A549 (cell line): Measurements from ENCODE around the gene TBX6. TPM values are rescaled to one million over a fixed set of nuclear protein-coding genes. Genes with fewer than 3 reads are reported as not detected.

Experiments used
- ATAC-seq, 2 experiments: fragments of 200-7000 bp in 1 of 2; fragments of >200 bp in 1 of 2; cut with Nextera tagmentation in 1 of 2; cut with Tn5 transposase in 1 of 2; 3 replicates each; pipeline versions ENCODE4 v1.8.0 to v1.9.1; 2018 to 2020; ENCODE audit warnings: mild to moderate bottlenecking in 1 of 2, moderate library complexity in 1 of 2
- CTCF ChIA-PET: fragments of 300-600 bp; sonication (Branson Sonifier 250); formaldehyde crosslinking; extraction: SDS; loops from one replicate; lab custom pipeline; 2021; ENCODE audit warnings: antibody characterized with exemption, inconsistent platforms; lab: Yijun Ruan, JAX
- POLR2A ChIA-PET: fragments of 350-600 bp; formaldehyde crosslinking; extraction: SDS; loops from one replicate; lab custom pipeline; 2021; ENCODE audit warnings: antibody characterized with exemption, inconsistent platforms; lab: Yijun Ruan, JAX
- DNase-seq, 2 experiments: peaks; one replicate each; pipeline versions ENCODE4 v3.0.0 to v3.0.0-alpha.2; 2011 to 2016; ENCODE audit warnings: low read depth in 1 of 2, low spot score in 1 of 2
- FAIRE-seq: peaks from 2 replicates; lab custom pipeline; 2011; peaks lifted over from hg19 to GRCh38; lab: Jason Lieb, UNC
- H3K27ac ChIP-seq, 2 experiments: fragments of >200 bp; sonication (Bioruptor Twin); formaldehyde crosslinking; 3 replicates each; pipeline ENCODE4 v1.5.1; 2016 to 2017
- H3K4me1 ChIP-seq: fragments of >200 bp; sonication (Bioruptor Twin); formaldehyde crosslinking; 3 replicates; pipeline ENCODE4 v1.6.1; 2016
- H3K4me2 ChIP-seq: fragments of >200 bp; sonication (Bioruptor Twin); formaldehyde crosslinking; 3 replicates; pipeline ENCODE4 v1.6.1; 2016
- H3K4me3 ChIP-seq: fragments of >200 bp; sonication (Bioruptor Twin); formaldehyde crosslinking; 3 replicates; pipeline ENCODE4 v1.5.1; 2016
- H3K9me3 ChIP-seq: fragments of >200 bp; sonication (Bioruptor Twin); formaldehyde crosslinking; 3 replicates; pipeline ENCODE4 v1.6.1; 2016
- CBX2 ChIP-seq: fragments of 200-600 bp; sonication (generic); IDR thresholded peaks from 2 replicates; pipeline ENCODE4 v1.6.1; 2016; ENCODE audit warnings: low read depth, mild to moderate bottlenecking, borderline replicate concordance
- CBX8 ChIP-seq: fragments of 200-600 bp; sonication (generic); IDR thresholded peaks from 2 replicates; pipeline ENCODE4 v1.6.1; 2016
- EHF ChIP-seq: fragments of 250-450 bp; sonication (Bioruptor Pico); IDR thresholded peaks from 2 replicates; pipeline ENCODE4 v1.5.0; 2020; ENCODE audit warnings: mild to moderate bottlenecking
- EHMT2 ChIP-seq: fragments of 200-600 bp; sonication (generic); IDR thresholded peaks from 2 replicates; pipeline ENCODE4 v1.6.1; 2016; ENCODE audit warnings: antibody characterized with exemption, low read depth, mild to moderate bottlenecking, moderate library complexity
- EP300 ChIP-seq, 2 experiments: fragments of >200 bp; sonication (Bioruptor Twin); formaldehyde crosslinking; IDR thresholded peaks; 2 replicates in 1 of 2; 3 replicates in 1 of 2; pipeline ENCODE4 v1.6.1; 2016 to 2017
- FOSB ChIP-seq: fragments of 250-450 bp; sonication (Bioruptor Pico); IDR thresholded peaks from 2 replicates; pipeline ENCODE4 v1.5.0; 2020; ENCODE audit warnings: mild to moderate bottlenecking, moderate library complexity
- FOXS1 ChIP-seq: fragments of 250-450 bp; sonication (Bioruptor Pico); IDR thresholded peaks from 2 replicates; pipeline ENCODE4 v1.5.0; 2020; ENCODE audit warnings: mild to moderate bottlenecking, moderate library complexity
- HDAC2 ChIP-seq: fragments of 200-600 bp; sonication (generic); IDR thresholded peaks from 2 replicates; pipeline ENCODE4 v1.6.1; 2016
- HOXA7 ChIP-seq: fragments of 250-450 bp; sonication (Bioruptor Pico); IDR thresholded peaks from 2 replicates; pipeline ENCODE4 v1.5.0; 2020; ENCODE audit warnings: mild to moderate bottlenecking, moderate library complexity
- JUN ChIP-seq, 2 experiments: fragments of >200 bp; sonication (Bioruptor Twin); formaldehyde crosslinking; IDR thresholded peaks; 2 replicates in 1 of 2; 3 replicates in 1 of 2; pipeline ENCODE4 v1.6.1; 2016 to 2017
- KDM1A ChIP-seq: fragments of 200-600 bp; sonication (generic); IDR thresholded peaks from 2 replicates; pipeline ENCODE4 v1.6.1; 2016; ENCODE audit warnings: low read depth, mild to moderate bottlenecking
- MYC ChIP-seq: IDR thresholded peaks from 2 replicates; pipeline ENCODE4 v1.6.1; 2012; ENCODE audit warnings: mild to moderate bottlenecking, inconsistent platforms, low read length, improper control_type of control experiment, borderline replicate concordance
- NFE2L2 ChIP-seq: fragments of 150-350 bp; conservative IDR thresholded peaks from 2 replicates; pipeline ENCODE4 v1.6.1; 2014; ENCODE audit warnings: low read length
- POLR2A ChIP-seq: IDR thresholded peaks from 2 replicates; pipeline ENCODE4 v1.6.1; 2012; ENCODE audit warnings: mild to moderate bottlenecking, low read length
- RAD21 ChIP-seq, 2 experiments: fragments of >200 bp in 1 of 2; sonication (Bioruptor Twin) in 1 of 2; formaldehyde crosslinking in 1 of 2; IDR thresholded peaks in 1 of 2; conservative IDR thresholded peaks in 1 of 2; 2 replicates in 1 of 2; 3 replicates in 1 of 2; pipeline ENCODE4 v1.6.1; 2012 to 2018; ENCODE audit warnings: inconsistent platforms in 1 of 2
- RARB ChIP-seq: fragments of 250-450 bp; sonication (Bioruptor Pico); IDR thresholded peaks from 2 replicates; pipeline ENCODE4 v1.8.0; 2021; ENCODE audit warnings: mild to moderate bottlenecking, moderate library complexity
- RCOR1 ChIP-seq: fragments of 150-350 bp; IDR thresholded peaks from 2 replicates; pipeline ENCODE4 v1.6.1; 2014; ENCODE audit warnings: antibody characterized with exemption, low read length, low read depth
- SMC3 ChIP-seq: fragments of >200 bp; sonication (Bioruptor Twin); formaldehyde crosslinking; IDR thresholded peaks from 3 replicates; pipeline ENCODE4 v1.6.1; 2018; ENCODE audit warnings: inconsistent platforms
- SREBF2 ChIP-seq: fragments of 450-650 bp; IDR thresholded peaks from 2 replicates; pipeline ENCODE4 v1.6.1; 2014; ENCODE audit warnings: mild to moderate bottlenecking, moderate library complexity
- TFCP2L1 ChIP-seq: fragments of 250-450 bp; sonication (Bioruptor Pico); IDR thresholded peaks from 2 replicates; pipeline ENCODE4 v1.5.0; 2021; ENCODE audit warnings: mild to moderate bottlenecking
- ZSCAN20 ChIP-seq: fragments of 250-450 bp; sonication (Bioruptor Pico); IDR thresholded peaks from 2 replicates; pipeline ENCODE4 v1.8.0; 2022; ENCODE audit warnings: mild to moderate bottlenecking, moderate library complexity
- WGBS: methylation state at CpG from one replicate; pipeline ENCODE4 v1.1.6; 2017; ENCODE audit errors: missing lambda C conversion rate; 5-methylcytosine and 5-hydroxymethylcytosine counted together
- polyA plus RNA-seq, 4 experiments: library from polyadenylated mRNA; depleted of rRNA in 3 of 4; stranded (reverse); fragments of >200 nt; fragmentation: RNase III in 1 of 4; extraction: RNeasy Plus Mini Kit Qiagen cat#74134 plus additional on column Dnase treatment in 1 of 4; gene quantifications; 2 replicates in 3 of 4; 3 replicates in 1 of 4; pipeline ENCODE4 v1.2.3, GENCODE V29; 2011 to 2017
- TF ChIP-seq, protein P1 (sequence below): fragments of 450-650 bp; IDR thresholded peaks from 2 replicates; pipeline ENCODE4 v1.6.1; 2014; ENCODE audit warnings: antibody characterized with exemption
- TF ChIP-seq, protein P2 (sequence below): IDR thresholded peaks from 2 replicates; pipeline ENCODE4 v1.6.1; 2012
- TF ChIP-seq, protein P3 (sequence below): fragments of >200 bp; sonication (Bioruptor Twin); formaldehyde crosslinking; IDR thresholded peaks from 2 replicates; pipeline ENCODE4 v1.6.1; 2016
- TF ChIP-seq, protein P4 (sequence below): fragments of 250-450 bp; sonication (Bioruptor Pico); IDR thresholded peaks from 2 replicates; pipeline ENCODE4 v1.5.0; 2021; ENCODE audit warnings: mild to moderate bottlenecking, moderate library complexity, borderline replicate concordance
- TF ChIP-seq, protein P5 (sequence below): fragments of 200-600 bp; sonication (generic); IDR thresholded peaks from 2 replicates; pipeline ENCODE4 v1.6.1; 2016; ENCODE audit warnings: antibody characterized with exemption, mild to moderate bottlenecking, moderate library complexity

The TBX6 gene
- polyA plus RNA-seq, 2 of the 4 experiments (the other 2 are of a cell fraction), result 0.14 to 0.63 TPM

DNA sequence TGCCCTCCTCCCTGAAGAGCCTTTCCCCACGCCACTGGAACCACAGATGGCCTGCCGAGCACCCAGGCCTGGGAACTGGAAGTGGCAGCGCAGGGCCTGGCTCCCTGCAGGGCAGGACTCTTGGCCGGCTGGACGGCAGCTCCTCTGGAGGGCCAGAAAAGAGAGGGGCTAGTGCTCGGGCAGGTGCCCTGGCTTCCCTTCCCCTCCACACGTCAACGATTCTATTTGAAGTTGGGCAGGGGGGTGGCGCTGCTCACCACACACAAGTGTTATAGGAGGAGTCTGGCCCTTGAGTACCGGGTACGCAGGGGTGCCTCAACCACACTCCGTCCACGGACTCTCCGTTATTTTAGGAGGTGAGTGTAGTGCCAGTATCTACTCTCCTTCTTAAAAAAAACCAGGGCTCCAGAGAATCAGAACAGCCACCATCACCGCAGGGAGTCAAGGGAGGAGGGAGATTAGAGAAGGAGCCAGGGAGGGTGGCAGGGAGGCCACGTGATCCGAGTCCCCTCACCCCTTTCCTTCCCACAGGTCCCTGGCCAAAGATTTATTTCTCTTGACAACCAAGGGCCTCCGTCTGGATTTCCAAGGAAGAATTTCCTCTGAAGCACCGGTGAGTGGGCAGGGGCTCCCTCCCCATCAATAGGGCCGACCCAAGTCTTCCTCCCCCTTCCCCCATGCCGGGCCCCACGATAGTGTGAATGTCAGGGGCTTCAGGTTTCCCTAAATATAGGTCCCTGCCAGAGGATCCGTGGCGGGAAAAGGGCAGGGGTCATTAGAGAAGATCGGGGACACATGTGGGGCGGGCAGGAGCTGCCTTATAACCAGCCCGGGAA lies 27.6 kb downstream of the TBX6 start (continued):
- TF ChIP-seq, protein P1, sequence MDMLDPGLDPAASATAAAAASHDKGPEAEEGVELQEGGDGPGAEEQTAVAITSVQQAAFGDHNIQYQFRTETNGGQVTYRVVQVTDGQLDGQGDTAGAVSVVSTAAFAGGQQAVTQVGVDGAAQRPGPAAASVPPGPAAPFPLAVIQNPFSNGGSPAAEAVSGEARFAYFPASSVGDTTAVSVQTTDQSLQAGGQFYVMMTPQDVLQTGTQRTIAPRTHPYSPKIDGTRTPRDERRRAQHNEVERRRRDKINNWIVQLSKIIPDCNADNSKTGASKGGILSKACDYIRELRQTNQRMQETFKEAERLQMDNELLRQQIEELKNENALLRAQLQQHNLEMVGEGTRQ, result peak; percentile 83
- TF ChIP-seq RARB (CRISPR knock-in tag) (no peak), JUN (IDR thresholded peaks at IDR 0.05) (peak in 1 of 2 experiments; percentile 55; a peak in 1 of 5 replicates), EHF (CRISPR knock-in tag) (no peak), HOXA7 (CRISPR knock-in tag) (no peak)

DNA sequence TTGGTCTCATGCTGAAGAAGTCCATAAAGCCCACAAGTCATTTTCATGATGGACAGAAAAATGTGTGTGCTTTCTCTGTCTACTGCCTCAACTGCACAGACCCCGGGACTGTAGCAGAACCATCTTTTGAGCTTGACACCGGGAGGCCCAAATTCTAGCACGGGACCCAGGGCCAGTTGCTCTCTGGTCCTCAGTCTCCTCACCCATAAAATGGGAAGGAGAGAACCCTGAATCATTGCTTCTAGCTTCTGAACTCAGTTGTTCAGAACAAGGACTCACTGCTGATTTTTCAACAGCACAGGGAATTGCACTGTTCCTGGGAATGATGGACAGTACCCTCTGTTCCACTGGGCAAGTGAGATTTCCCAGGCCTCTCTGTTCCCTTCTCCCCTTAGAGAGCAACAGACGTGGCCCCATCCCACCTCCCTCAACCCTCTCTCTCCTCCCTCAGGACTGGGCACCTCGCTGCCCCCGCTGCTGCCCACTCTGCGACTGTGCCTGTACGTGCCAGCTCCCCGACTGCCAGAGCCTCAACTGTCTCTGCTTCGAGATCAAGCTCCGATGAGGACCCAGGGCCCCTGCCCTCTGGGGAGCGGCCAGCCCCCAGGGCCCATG lies 28.3 kb downstream of the TBX6 start:
- H3K4me1 ChIP-seq, result peaks cover 23% of the 10 kb centered on the region
- no peaks in the 10 kb centered on the region for H3K9me3 ChIP-seq
- peak overlapping the region; percentile 96 to 97 for H3K27ac ChIP-seq
- ATAC-seq (no peak), FAIRE-seq (no peak)
- POLR2A ChIA-PET, result interaction anchor here (1.3 kb wide), 1 partner anchor 8 kb away, joined by 3 read pairs; no protein-coding TSS in a partner anchor
- H3K4me2 ChIP-seq, result peak overlapping the region; percentile 90
- CTCF ChIA-PET, result interaction anchor here (0.5 to 9.9 kb wide), 12 partner anchors 9 to 361 kb away, joined by 3 to 119 read pairs (median 4); partner anchors contain the start of genes PPP4C and TBX6
- TF ChIP-seq NFE2L2 (no peak), TFCP2L1 (CRISPR knock-in tag) (no peak), CBX2 (no peak), EP300 (IDR thresholded peaks at IDR 0.05) (no peak), SREBF2 (no peak), EHMT2 (no peak), FOXS1 (no peak), RCOR1 (no peak), SMC3 (no peak), FOSB (CRISPR knock-in tag) (no peak), CBX8 (no peak)
- TF ChIP-seq, protein P2, sequence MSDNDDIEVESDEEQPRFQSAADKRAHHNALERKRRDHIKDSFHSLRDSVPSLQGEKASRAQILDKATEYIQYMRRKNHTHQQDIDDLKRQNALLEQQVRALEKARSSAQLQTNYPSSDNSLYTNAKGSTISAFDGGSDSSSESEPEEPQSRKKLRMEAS, result no peak
- TF ChIP-seq, protein P3, sequence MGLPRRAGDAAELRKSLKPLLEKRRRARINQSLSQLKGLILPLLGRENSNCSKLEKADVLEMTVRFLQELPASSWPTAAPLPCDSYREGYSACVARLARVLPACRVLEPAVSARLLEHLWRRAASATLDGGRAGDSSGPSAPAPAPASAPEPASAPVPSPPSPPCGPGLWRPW, result no peak
- TF ChIP-seq, all 56 proteins: peak for 0
- peak overlapping the region; percentile 73; the same call in 2 of the 3 replicates for H3K4me3 ChIP-seq
- 72% methylated on average over 12 of the region's 12 CpGs for WGBS
- DNase-seq, result no peak

DNA sequence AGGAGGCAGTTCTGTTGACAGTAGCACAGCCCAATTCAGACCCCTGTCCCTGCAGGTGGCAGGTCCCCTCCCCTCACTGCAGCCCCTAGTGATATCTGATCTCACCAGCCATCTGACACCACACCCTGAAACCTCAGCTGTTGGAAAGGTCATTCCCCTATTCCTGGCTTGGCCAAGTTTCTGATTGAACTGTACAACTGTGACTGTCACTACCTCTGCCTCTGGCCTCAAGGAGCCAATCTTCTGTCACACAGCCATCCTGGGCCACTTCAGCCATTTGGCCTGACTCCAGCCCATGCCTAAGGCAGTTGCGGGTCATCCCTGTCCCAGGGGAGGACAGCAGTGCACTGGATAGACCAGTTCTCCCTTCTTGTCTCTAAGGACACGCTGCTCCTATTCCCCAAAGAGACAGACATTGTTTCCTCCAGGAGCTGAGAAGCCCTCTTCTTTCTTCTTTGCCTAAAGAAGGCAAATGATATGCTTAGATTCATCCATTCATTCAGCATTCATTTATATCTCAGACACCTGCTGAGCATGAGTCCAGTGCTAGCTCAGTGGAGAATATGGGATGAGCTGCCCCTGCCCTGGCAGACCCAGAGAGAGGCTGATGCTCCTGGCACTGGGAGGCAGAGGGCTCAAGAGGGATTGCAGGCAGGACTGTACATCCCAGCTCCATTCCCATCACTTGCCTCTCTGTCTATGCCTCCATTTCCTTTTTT lies 30.7 kb downstream of the TBX6 start:
- POLR2A ChIA-PET, result no interaction called here
- 75% methylated on average over 2 of the region's 2 CpGs for WGBS
- DNase-seq (no peak), ATAC-seq (no peak), FAIRE-seq (no peak)
- CTCF ChIA-PET, result interaction anchor here (7.3 to 9.9 kb wide), 2 partner anchors 28 to 30 kb away, joined by 36 to 119 read pairs; partner anchors contain the start of genes TBX6 and TLCD3B
- Histone ChIP-seq H3K27ac (0 out of 6 replicates have a peak overlapping the region, but pooled peaks of 1 of the 2 experiments have one; percentile 10), H3K9me3 (no peaks in the 10 kb centered on the region), H3K4me2 (no peak overlapping the region), H3K4me3 (no peak overlapping the region), H3K4me1 (peaks cover 8% of the 10 kb centered on the region; the same call in 2 of the 3 replicates)
- TF ChIP-seq HDAC2, result no peak
- no peak for TF ChIP-seq POLR2A
- TF ChIP-seq EP300 (IDR thresholded peaks at IDR 0.05), result no peak
- TF ChIP-seq, protein P4, sequence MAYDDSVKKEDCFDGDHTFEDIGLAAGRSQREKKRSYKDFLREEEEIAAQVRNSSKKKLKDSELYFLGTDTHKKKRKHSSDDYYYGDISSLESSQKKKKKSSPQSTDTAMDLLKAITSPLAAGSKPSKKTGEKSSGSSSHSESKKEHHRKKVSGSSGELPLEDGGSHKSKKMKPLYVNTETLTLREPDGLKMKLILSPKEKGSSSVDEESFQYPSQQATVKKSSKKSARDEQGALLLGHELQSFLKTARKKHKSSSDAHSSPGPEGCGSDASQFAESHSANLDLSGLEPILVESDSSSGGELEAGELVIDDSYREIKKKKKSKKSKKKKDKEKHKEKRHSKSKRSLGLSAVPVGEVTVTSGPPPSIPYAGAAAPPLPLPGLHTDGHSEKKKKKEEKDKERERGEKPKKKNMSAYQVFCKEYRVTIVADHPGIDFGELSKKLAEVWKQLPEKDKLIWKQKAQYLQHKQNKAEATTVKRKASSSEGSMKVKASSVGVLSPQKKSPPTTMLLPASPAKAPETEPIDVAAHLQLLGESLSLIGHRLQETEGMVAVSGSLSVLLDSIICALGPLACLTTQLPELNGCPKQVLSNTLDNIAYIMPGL (CRISPR knock-in tag), result no peak
- TF ChIP-seq RAD21 (conservative IDR thresholded peaks at IDR 0.05 in 1 of 2, IDR thresholded peaks at IDR 0.05 in 1 of 2), result no peak
- TF ChIP-seq MYC, result no peak
- no peak for TF ChIP-seq KDM1A
- TF ChIP-seq, protein P5, sequence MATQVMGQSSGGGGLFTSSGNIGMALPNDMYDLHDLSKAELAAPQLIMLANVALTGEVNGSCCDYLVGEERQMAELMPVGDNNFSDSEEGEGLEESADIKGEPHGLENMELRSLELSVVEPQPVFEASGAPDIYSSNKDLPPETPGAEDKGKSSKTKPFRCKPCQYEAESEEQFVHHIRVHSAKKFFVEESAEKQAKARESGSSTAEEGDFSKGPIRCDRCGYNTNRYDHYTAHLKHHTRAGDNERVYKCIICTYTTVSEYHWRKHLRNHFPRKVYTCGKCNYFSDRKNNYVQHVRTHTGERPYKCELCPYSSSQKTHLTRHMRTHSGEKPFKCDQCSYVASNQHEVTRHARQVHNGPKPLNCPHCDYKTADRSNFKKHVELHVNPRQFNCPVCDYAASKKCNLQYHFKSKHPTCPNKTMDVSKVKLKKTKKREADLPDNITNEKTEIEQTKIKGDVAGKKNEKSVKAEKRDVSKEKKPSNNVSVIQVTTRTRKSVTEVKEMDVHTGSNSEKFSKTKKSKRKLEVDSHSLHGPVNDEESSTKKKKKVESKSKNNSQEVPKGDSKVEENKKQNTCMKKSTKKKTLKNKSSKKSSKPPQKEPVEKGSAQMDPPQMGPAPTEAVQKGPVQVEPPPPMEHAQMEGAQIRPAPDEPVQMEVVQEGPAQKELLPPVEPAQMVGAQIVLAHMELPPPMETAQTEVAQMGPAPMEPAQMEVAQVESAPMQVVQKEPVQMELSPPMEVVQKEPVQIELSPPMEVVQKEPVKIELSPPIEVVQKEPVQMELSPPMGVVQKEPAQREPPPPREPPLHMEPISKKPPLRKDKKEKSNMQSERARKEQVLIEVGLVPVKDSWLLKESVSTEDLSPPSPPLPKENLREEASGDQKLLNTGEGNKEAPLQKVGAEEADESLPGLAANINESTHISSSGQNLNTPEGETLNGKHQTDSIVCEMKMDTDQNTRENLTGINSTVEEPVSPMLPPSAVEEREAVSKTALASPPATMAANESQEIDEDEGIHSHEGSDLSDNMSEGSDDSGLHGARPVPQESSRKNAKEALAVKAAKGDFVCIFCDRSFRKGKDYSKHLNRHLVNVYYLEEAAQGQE, result no peak
- TF ChIP-seq ZSCAN20 (CRISPR knock-in tag), result no peak
